IMR-90 (cell line): ENCODE data around the gene FCHSD2.

ENCODE experiments used
- CTCF ChIP-seq: conservative IDR thresholded peaks from 2 replicates; pipeline ENCODE4 v1.5.1; 2012; ENCODE audit warnings: mild to moderate bottlenecking, low read depth, low read length, improper control_type of control experiment
- FOS ChIP-seq: fragments of 150-350 bp; IDR thresholded peaks from 2 replicates; pipeline ENCODE4 v1.6.1; 2016; ENCODE audit warnings: low read depth, low read length
- MAZ ChIP-seq: IDR thresholded peaks from 2 replicates; pipeline ENCODE4 v1.6.1; 2012; ENCODE audit warnings: low read depth, mild to moderate bottlenecking, low read length, improper control_type of control experiment, moderate library complexity, borderline replicate concordance
- NFE2L2 ChIP-seq: fragments of 150-350 bp; IDR thresholded peaks from 2 replicates; pipeline ENCODE4 v1.6.1; 2016; ENCODE audit warnings: low read depth, mild to moderate bottlenecking, low read length
- POLR2A ChIP-seq: IDR thresholded peaks from 2 replicates; pipeline ENCODE4 v1.6.1; 2012; ENCODE audit warnings: mild to moderate bottlenecking, low read depth, low read length
- RFX5 ChIP-seq: IDR thresholded peaks from 2 replicates; pipeline ENCODE4 v1.8.0; 2012; ENCODE audit warnings: low read depth, mild to moderate bottlenecking, low read length, moderate library complexity
- USF2 ChIP-seq: fragments of 150-350 bp; IDR thresholded peaks from 2 replicates; pipeline ENCODE4 v1.6.1; 2017; ENCODE audit warnings: mild to moderate bottlenecking, antibody characterized with exemption, low read length, low read depth

- peak; percentile 48 for TF ChIP-seq POLR2A
- peak; percentile 34 for TF ChIP-seq CTCF
- no peak for TF ChIP-seq USF2
- TF ChIP-seq RFX5: no peak
- no peak for TF ChIP-seq NFE2L2
- TF ChIP-seq FOS: no peak
- no peak; the same call in 1 of the 2 replicates for TF ChIP-seq MAZ
These were observed 327.6 kb downstream of the FCHSD2 start, which contains the start of gene ATG16L2 for GRCh38 chr11:72814286-72815109.
